GM12873 (cell line): ENCODE measurements around the gene FCN3.

Experiments
- CTCF ChIP-seq: IDR thresholded peaks from 2 replicates; pipeline ENCODE4 v1.5.1; 2012; ENCODE audit warnings: low read depth, mild to moderate bottlenecking, moderate library complexity, low read length, control low read depth; ENCODE audit not compliant: insufficient read depth; ENCODE audit errors: missing control alignments

Gene FCN3

GRCh38 chr1:27374362-27375086 is at the start of gene FCN3:
Gene FCN3, minus strand, starts transcription at chr1:27374824. Its CDS starts 6 bp downstream, at chr1:27374818.
- no peak for TF ChIP-seq CTCF

- no peak for TF ChIP-seq CTCF
Measured at GRCh38 chr1:27423709-27424108, 49.1 kb upstream of the FCN3 start.

GRCh38 chr1:27418326-27419185 is 43.9 kb upstream of the FCN3 start:
- no peak for TF ChIP-seq CTCF

- no peak for TF ChIP-seq CTCF
Measured at GRCh38 chr1:27417713-27418112, 43.1 kb upstream of the FCN3 start.

GRCh38 chr1:27416387-27417111 is 41.9 kb upstream of the FCN3 start:
- TF ChIP-seq CTCF, result peak; percentile 85

GRCh38 chr1:27414091-27414490 is 39.5 kb upstream of the FCN3 start:
- no peak for TF ChIP-seq CTCF

- TF ChIP-seq CTCF, result no peak
Measured at GRCh38 chr1:27413004-27413403, 38.4 kb upstream of the FCN3 start.
